Common myeloid progenitor, CD34-positive (primary cell): ENCODE results near the gene PLCH2.

Experiments
- CTCF ChIA-PET: fragments of 350-600 bp; sonication (Branson Sonifier 250); formaldehyde crosslinking; loops from one replicate; lab custom pipeline; 2021; ENCODE audit warnings: antibody characterized with exemption; lab: Charles Lee
- POLR2A ChIA-PET: fragments of 350-600 bp; sonication (Branson Sonifier 250); formaldehyde crosslinking; loops from one replicate; lab custom pipeline; 2021; ENCODE audit warnings: antibody characterized with exemption; lab: Charles Lee
- DNase-seq, 3 donors: peaks; one replicate each; pipeline versions ENCODE4 v3.0.0 to v3.0.0-alpha.2; 2013
- H3K27ac ChIP-seq, 2 experiments: 1 replicate in 1 of 2; 2 replicates in 1 of 2; pipeline ENCODE4 v1.7.0; 2013; ENCODE audit warnings: inconsistent platforms in 2 of 2, low read length in 2 of 2, mild to moderate bottlenecking in 2 of 2, low read depth in 1 of 2, moderate library complexity in 1 of 2; ENCODE audit not compliant: severe bottlenecking in 2 of 2, insufficient read depth in 1 of 2, poor library complexity in 1 of 2
- H3K27me3 ChIP-seq, 5 experiments: replicated peaks in 2 of 5; 1 replicate in 3 of 5; 2 replicates in 2 of 5; pipeline versions ENCODE4 v1.6.1 to v1.7.0; 2013; ENCODE audit warnings: low read length in 4 of 5, mild to moderate bottlenecking in 2 of 5, moderate library complexity in 2 of 5, inconsistent platforms in 1 of 5; ENCODE audit not compliant: insufficient read depth in 5 of 5, control insufficient read depth in 4 of 5
- H3K36me3 ChIP-seq, 4 experiments: 1 replicate in 2 of 4; 2 replicates in 2 of 4; pipeline versions ENCODE4 v1.6.1 to v1.7.0; 2013; ENCODE audit warnings: low read length in 3 of 4, control low read depth in 1 of 4, mild to moderate bottlenecking in 1 of 4; ENCODE audit not compliant: control insufficient read depth in 4 of 4, insufficient read depth in 4 of 4
- H3K4me1 ChIP-seq, 4 experiments: 1 replicate in 3 of 4; 2 replicates in 1 of 4; pipeline versions ENCODE4 v1.6.1 to v1.7.1; 2013; ENCODE audit warnings: low read length in 3 of 4, mild to moderate bottlenecking in 3 of 4, control low read depth in 1 of 4, inconsistent platforms in 1 of 4, moderate library complexity in 1 of 4; ENCODE audit not compliant: control insufficient read depth in 4 of 4, insufficient read depth in 4 of 4; ENCODE audit errors: control extremely low read depth in 1 of 4
- H3K4me3 ChIP-seq, 7 experiments: 1 replicate in 4 of 7; 2 replicates in 3 of 7; pipeline versions ENCODE4 v1.5.1 to v1.7.0; 2013; ENCODE audit warnings: mild to moderate bottlenecking in 7 of 7, low read length in 6 of 7, moderate library complexity in 6 of 7, inconsistent platforms in 2 of 7, low read depth in 2 of 7, control low read depth in 1 of 7; ENCODE audit not compliant: insufficient read depth in 4 of 7, control insufficient read depth in 1 of 7; ENCODE audit errors: extremely low read depth in 1 of 7
- H3K9me3 ChIP-seq, 5 experiments: 1 replicate in 4 of 5; 2 replicates in 1 of 5; pipeline versions ENCODE4 v1.6.1 to v1.7.1; 2013; ENCODE audit warnings: low read length in 4 of 5, mild to moderate bottlenecking in 2 of 5, inconsistent platforms in 1 of 5, low read depth in 1 of 5, moderate library complexity in 1 of 5; ENCODE audit not compliant: control insufficient read depth in 4 of 5, insufficient read depth in 2 of 5; ENCODE audit errors: control extremely low read depth in 1 of 5
- WGBS: methylation state at CpG from one replicate; pipeline ENCODE4 v1.1.5; 2013; ENCODE audit not compliant: insufficient coverage; 5-methylcytosine and 5-hydroxymethylcytosine counted together

PLCH2 gene

DNA sequence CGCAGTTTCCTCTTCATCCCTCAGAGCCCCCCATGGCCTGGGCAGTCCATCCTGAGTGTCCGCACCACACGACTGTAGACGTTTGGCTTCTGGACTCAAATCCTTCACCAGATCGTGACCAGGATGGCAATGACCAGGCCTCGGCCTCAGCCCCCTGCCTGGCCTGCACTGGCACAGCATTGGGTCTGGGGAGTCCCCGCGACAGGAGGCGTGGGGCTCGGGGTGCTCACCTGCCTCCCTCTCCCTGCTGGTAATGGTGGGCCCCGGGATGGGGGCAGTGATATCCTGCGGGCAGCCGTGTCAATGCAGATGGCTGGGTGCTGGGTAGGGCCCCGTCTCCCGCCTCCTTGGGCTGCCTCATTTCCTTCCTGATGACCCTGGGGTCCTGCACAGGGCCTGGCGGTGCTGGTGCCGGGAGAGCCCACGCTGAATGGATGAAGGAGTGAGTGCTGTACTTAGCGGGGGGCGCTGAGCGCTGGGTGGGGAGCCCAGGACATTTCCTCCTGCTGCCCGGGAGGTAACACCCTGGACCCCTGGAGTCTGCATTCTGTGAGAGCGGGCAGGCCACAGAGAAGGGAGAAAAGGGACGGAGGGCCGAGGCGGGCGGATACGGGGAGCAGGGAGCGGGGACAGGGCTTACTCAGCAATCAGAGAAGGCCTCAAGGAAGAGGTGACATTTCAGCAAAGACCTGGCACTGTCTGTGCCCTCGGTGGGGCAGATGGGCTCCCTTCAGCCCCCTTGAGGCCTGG lies 78.0 kb downstream of the PLCH2 start:
- ChIA-PET CTCF (interaction anchor here (2.5 kb wide), 1 partner anchor 30 kb away, joined by 30 read pairs; no protein-coding TSS in a partner anchor), POLR2A (interaction anchor here (2.7 to 3.3 kb wide), 2 partner anchors 24 to 31 kb away, joined by 12 to 51 read pairs; partner anchors contain the start of gene PRXL2B)
- no peak overlapping the region for H3K27ac ChIP-seq
- H3K36me3 ChIP-seq: peaks cover 0 to 10% (median 4%) of the 10 kb centered on the region in 4 experiments
- H3K9me3 ChIP-seq: no peaks in the 10 kb centered on the region
- WGBS: 81% methylated on average over 24 of the region's 30 CpGs
- H3K4me3 ChIP-seq: no peak overlapping the region
- DNase-seq: no peak
- no peaks in the 10 kb centered on the region for H3K27me3 ChIP-seq
- peaks cover 0 to 60% (median 49%) of the 10 kb centered on the region in 4 experiments for H3K4me1 ChIP-seq

DNA sequence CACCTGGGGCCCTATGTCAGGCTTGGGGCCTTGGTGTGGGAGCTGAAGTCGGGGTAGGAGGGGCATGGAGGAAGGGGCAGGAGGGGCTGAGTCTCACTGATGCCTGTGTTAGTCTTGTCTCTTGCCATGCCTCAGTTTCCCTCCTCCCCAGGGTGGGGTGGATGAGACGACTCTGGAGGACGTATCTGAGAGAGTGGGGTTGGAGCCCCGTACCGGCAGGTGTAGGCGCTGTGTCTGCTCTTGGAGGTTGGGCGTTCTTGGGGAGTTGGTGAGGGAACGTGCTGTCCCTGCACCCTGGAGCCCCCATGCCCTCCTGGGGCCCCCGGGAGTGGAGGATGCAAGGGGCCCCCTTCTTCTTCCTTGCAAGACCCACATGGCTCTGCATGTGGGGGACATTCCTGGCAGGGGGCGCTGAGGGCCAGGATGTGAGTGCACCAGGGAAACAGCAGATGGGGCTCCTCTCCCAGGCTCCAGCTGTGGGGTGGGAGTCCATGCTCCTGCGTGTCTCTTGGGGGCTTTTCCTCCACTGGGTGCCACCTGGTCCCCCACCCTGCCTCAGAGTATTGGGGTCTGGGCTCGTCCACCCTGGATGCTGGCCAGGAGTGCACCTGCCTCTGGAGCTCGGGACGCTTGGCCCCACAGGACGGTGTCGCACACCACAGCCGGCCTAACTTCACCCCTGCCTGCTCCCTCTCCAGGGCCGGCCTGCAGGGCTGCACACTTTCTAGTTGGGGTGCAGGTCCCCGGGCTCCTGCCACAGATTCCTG lies 78.7 kb downstream of the PLCH2 start:
- H3K4me3 ChIP-seq: peak overlapping the region in 3 of 7 experiments; percentile 30 to 89 (median 80)
- peaks cover 0 to 53% (median 44%) of the 10 kb centered on the region in 4 experiments for H3K4me1 ChIP-seq
- peaks cover 0 to 16% (median 8%) of the 10 kb centered on the region in 4 experiments for H3K36me3 ChIP-seq
- 15% methylated on average over 14 of the region's 19 CpGs for WGBS
- no peaks in the 10 kb centered on the region for H3K9me3 ChIP-seq
- no peaks in the 10 kb centered on the region for H3K27me3 ChIP-seq
- POLR2A ChIA-PET: interaction anchor here (2.7 to 3.3 kb wide), 2 partner anchors 23 to 31 kb away, joined by 12 to 51 read pairs; partner anchors contain the start of gene PRXL2B
- CTCF ChIA-PET: interaction anchor here (1.4 to 2.5 kb wide), 5 partner anchors 10 to 139 kb away, joined by 3 to 30 read pairs (median 8); partner anchors contain the start of gene PANK4
- no peak overlapping the region for H3K27ac ChIP-seq
- DNase-seq: peak; percentile 74 to 79 (median 77)
